OCI-LY7 (cell line): ENCODE results near the gene IQCE.

Experiments used
- CTCF ChIP-seq: fragments of 200-600 bp; sonication (generic); conservative IDR thresholded peaks from 2 replicates; pipeline ENCODE4 v1.5.1; 2014; ENCODE audit warnings: mild to moderate bottlenecking, antibody characterized with exemption, low read length, moderate library complexity, mixed read lengths
- EZH2phosphoT487 ChIP-seq: fragments of 200-600 bp; sonication (generic); IDR thresholded peaks from 2 replicates; pipeline ENCODE4 v1.6.1; 2018; ENCODE audit warnings: low read depth, borderline replicate concordance, mild to moderate bottlenecking, mixed run types, antibody characterized with exemption, low read length, moderate library complexity, mixed read lengths

- TF ChIP-seq CTCF = no peak
- no peak for TF ChIP-seq EZH2phosphoT487
Measured at GRCh38 chr7:2639181-2639681, 80.5 kb downstream of the IQCE start.
